ENCODE measurements around the gene ZCCHC4. TPM values are rescaled to one million over a fixed set of nuclear protein-coding genes. Genes with fewer than 3 reads are reported as not detected.

Gene ZCCHC4
- total and polyA plus RNA-seq, 7 donors, result 4.4 to 12.9 (median 6.6) TPM

GRCh38 chr4:25376754-25377571 is 64.4 kb downstream of the ZCCHC4 start, which contains the start of gene ANAPC4:
Gene ANAPC4 (plus strand): TSS chr4:25377263. CDS start chr4:25377428, 165 bp downstream.
- peak; percentile 94 to 98 (median 97) for ATAC-seq
- Histone ChIP-seq H3K4me1 (peaks cover 19% of the 10 kb centered on the region), H3K27me3 (ENCODE audit: insufficient read depth in 3 of 3, low read length in 2 of 3) (no peaks in the 10 kb centered on the region), H3K27ac (peak within 1 kb of the TSS; percentile 81), H3K4me3 (peak within 1 kb of the TSS; percentile 98), H3K9me3 (no peaks in the 10 kb centered on the region), H3K36me3 (ENCODE audit: insufficient read depth in 1 of 2, low read depth in 1 of 2) (peaks cover 2 to 18% of the 10 kb centered on the region in 2 donors)
- 0% methylated on average over 29 to 73 of the region's 74 CpGs for WGBS, 3 donors
- peak; percentile 97 for DNase-seq
- intact Hi-C loops (cut with DNase I), result loop anchor here (5.0 to 10.0 kb wide), 3 partner anchors 65 to 212 kb away; partner anchors contain the start of genes SEPSECS (in 1 of the 2) and ZCCHC4 (in 1 of the 2)
- no peak for TF ChIP-seq CTCF (IDR thresholded peaks at IDR 0.05)

GRCh38 chr4:25377572-25378436 is 65.2 kb downstream of the ZCCHC4 start:
- Histone ChIP-seq H3K36me3 (ENCODE audit: insufficient read depth in 1 of 2, low read depth in 1 of 2) (peaks cover 2 to 22% of the 10 kb centered on the region in 2 donors), H3K27me3 (ENCODE audit: insufficient read depth in 3 of 3, low read length in 2 of 3) (no peaks in the 10 kb centered on the region), H3K27ac (peak overlapping the region; percentile 81), H3K9me3 (no peaks in the 10 kb centered on the region), H3K4me3 (peak overlapping the region; percentile 98), H3K4me1 (peaks cover 19% of the 10 kb centered on the region)
- no peak for ATAC-seq
- 19 to 22% (median 20%) methylated on average over 18 of the region's 18 CpGs for WGBS, 3 donors
- TF ChIP-seq CTCF (IDR thresholded peaks at IDR 0.05), result no peak
- intact Hi-C loops (cut with DNase I), result loop anchor here (5.0 to 10.0 kb wide), 3 partner anchors 66 to 213 kb away; partner anchors contain the start of genes SEPSECS (in 1 of the 2) and ZCCHC4 (in 1 of the 2)
- peak in 1 of 2 donors; percentile 64 for DNase-seq

GRCh38 chr4:25378437-25378743 is 65.8 kb downstream of the ZCCHC4 start:
- H3K27ac ChIP-seq, result no peak overlapping the region
- peaks cover 2 to 28% of the 10 kb centered on the region in 2 donors for H3K36me3 ChIP-seq (ENCODE audit: insufficient read depth in 1 of 2, low read depth in 1 of 2)
- intact Hi-C loops (cut with DNase I), result loop anchor here (5.0 to 10.0 kb wide), 3 partner anchors 66 to 214 kb away; partner anchors contain the start of genes SEPSECS (in 1 of the 2) and ZCCHC4 (in 1 of the 2)
- peak overlapping the region; percentile 98 for H3K4me3 ChIP-seq
- TF ChIP-seq CTCF (IDR thresholded peaks at IDR 0.05), result no peak
- no peaks in the 10 kb centered on the region for H3K27me3 ChIP-seq (ENCODE audit: insufficient read depth in 3 of 3, low read length in 2 of 3)
- no peaks in the 10 kb centered on the region for H3K9me3 ChIP-seq
- WGBS, 3 donors, result 87 to 91% (median 91%) methylated on average over 6 of the region's 6 CpGs
- H3K4me1 ChIP-seq, result peaks cover 19% of the 10 kb centered on the region
- DNase-seq, result no peak
- no peak for ATAC-seq

GRCh38 chr4:25379591-25379990 is 67.0 kb downstream of the ZCCHC4 start:
- peaks cover 2 to 40% of the 10 kb centered on the region in 2 donors for H3K36me3 ChIP-seq (ENCODE audit: insufficient read depth in 1 of 2, low read depth in 1 of 2)
- intact Hi-C loops (cut with DNase I), result loop anchor here (5.0 to 10.0 kb wide), 3 partner anchors 67 to 215 kb away; partner anchors contain the start of genes SEPSECS (in 1 of the 2) and ZCCHC4 (in 1 of the 2)
- no peaks in the 10 kb centered on the region for H3K9me3 ChIP-seq
- no peak overlapping the region for H3K4me3 ChIP-seq
- no peak for ATAC-seq
- WGBS, 3 donors, result 61 to 66% (median 64%) methylated on average over 2 of the region's 2 CpGs
- no peak for TF ChIP-seq CTCF (IDR thresholded peaks at IDR 0.05)
- peaks cover 19% of the 10 kb centered on the region for H3K4me1 ChIP-seq
- no peak overlapping the region for H3K27ac ChIP-seq
- H3K27me3 ChIP-seq (ENCODE audit: insufficient read depth in 3 of 3, low read length in 2 of 3), result no peaks in the 10 kb centered on the region
- no peak for DNase-seq
